AG04449 (cell line): ENCODE data around the gene ZFP92.

Source experiments
- CTCF ChIA-PET: fragments of 350-600 bp; formaldehyde crosslinking; extraction: SDS; loops from one replicate; lab custom pipeline; 2021; ENCODE audit warnings: antibody characterized with exemption; lab: Yijun Ruan, JAX
- POLR2A ChIA-PET: fragments of 400-600, 350-600 bp; formaldehyde crosslinking; extraction: SDS; loops from one replicate; lab custom pipeline; 2020; ENCODE audit warnings: antibody characterized with exemption, inconsistent platforms; lab: Yijun Ruan, JAX
- DNase-seq: peaks from one replicate; pipeline ENCODE4 v3.0.0-alpha.2; 2010; ENCODE audit warnings: low read depth, low spot score
- H3K4me3 ChIP-seq: 2 replicates; pipeline ENCODE4 v1.5.1; 2011; ENCODE audit warnings: low read depth, mild to moderate bottlenecking, control low read depth, low read length
- CTCF ChIP-seq: IDR thresholded peaks from one replicate; pipeline ENCODE4 v1.5.1; 2011; ENCODE audit warnings: mild to moderate bottlenecking, moderate library complexity, low read length, control low read depth, inconsistent platforms; ENCODE audit not compliant: insufficient read depth; ENCODE audit errors: missing control alignments

Gene ZFP92

GRCh38 chrX:153394612-153395011 is 16.7 kb upstream of the ZFP92 start:
- POLR2A ChIA-PET: no interaction called here
- DNase-seq: no peak
- H3K4me3 ChIP-seq: no peak overlapping the region
- TF ChIP-seq CTCF: no peak
- CTCF ChIA-PET: no interaction called here

GRCh38 chrX:153395613-153396319 is 15.5 kb upstream of the ZFP92 start:
- CTCF ChIA-PET: no interaction called here
- H3K4me3 ChIP-seq: no peak overlapping the region
- no peak for DNase-seq
- POLR2A ChIA-PET: no interaction called here
- no peak for TF ChIP-seq CTCF

- TF ChIP-seq CTCF: no peak
- ChIA-PET CTCF (no interaction called here), POLR2A (no interaction called here)
- no peak overlapping the region for H3K4me3 ChIP-seq
- no peak for DNase-seq
Measured at GRCh38 chrX:153396320-153397195, 14.7 kb upstream of the ZFP92 start.

- no peak for DNase-seq
- CTCF ChIA-PET: no interaction called here
- POLR2A ChIA-PET: no interaction called here
- no peak overlapping the region for H3K4me3 ChIP-seq
- TF ChIP-seq CTCF: no peak
Measured at GRCh38 chrX:153397256-153397960, 13.9 kb upstream of the ZFP92 start.

GRCh38 chrX:153398275-153398960 is 12.9 kb upstream of the ZFP92 start:
- POLR2A ChIA-PET: no interaction called here

More at GRCh38 chrX:153398275-153398960, 12.9 kb upstream of the ZFP92 start:
- no peak for DNase-seq
- no peak overlapping the region for H3K4me3 ChIP-seq
- no peak for TF ChIP-seq CTCF
- CTCF ChIA-PET: no interaction called here
